ENCODE results near the gene ACSF2. TPM values are rescaled to one million over a fixed set of nuclear protein-coding genes. Genes with fewer than 3 reads are reported as not detected.
A peak's percentile ranks its signal among the peaks of the same experiment; 100 is the strongest.

ACSF2 gene
- polyA plus RNA-seq, 1 of the 3 experiments (the other 2 are of a cell fraction): 46.6 TPM

DNA sequence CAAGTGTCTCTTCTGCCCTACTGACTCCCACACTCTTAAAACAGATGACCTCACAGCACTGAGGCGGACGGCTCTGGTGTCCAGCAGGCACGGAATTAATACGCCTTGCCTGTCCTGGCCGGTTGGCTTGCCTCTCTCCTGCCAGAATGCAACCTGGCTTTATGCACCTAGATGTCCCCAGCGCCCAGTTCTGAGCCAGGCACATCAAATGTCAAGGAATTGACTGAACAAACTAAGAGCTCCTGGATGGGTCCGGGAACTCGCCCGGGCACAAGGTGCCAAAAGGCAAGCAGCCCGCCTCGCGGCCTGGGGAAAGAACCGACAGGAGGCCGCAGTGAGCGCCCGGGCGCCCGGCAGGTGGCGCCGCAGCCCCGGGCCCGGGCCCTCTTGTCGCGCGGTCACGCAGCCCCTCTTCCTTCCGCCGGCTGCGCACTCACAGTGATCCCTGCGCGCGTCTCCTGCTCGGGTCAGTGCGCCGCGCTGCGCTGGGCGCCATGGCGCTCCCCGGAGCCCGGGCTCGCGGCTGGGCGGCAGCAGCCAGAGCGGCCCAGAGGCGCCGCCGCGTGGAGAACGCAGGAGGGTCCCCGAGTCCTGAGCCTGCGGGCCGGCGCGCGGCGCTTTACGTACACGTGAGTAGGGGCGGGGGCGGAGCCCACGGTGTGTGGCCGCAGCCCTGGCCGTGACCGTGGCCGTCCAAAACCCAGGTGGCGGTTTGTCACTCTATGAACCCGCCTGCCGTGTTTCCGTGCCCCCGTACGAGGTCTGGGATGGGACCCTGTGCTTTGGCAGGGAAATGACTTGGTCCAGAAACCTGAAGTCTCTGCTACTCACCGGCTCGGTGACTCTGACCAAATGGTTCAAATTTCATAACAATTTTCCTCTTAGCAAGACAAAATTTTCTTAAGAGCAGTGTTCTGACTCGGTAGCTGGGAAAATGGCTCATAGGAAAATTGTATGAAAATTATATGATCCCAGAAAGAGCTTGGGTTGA lies 52.7 kb downstream of the ACSF2 start, which contains the start of gene RSAD1 (continued):
- TF ChIP-seq RXRA (IDR thresholded peaks at IDR 0.05; ENCODE audit: borderline replicate concordance, low read depth) (no peak), CHD2 (IDR thresholded peaks at IDR 0.05; ENCODE audit: low read length, partially characterized antibody) (peak; percentile 87), RFX5 (IDR thresholded peaks at IDR 0.05; ENCODE audit: low read length) (no peak; the same call in none of the 2 replicates), MAX (IDR thresholded peaks at IDR 0.05; ENCODE audit: low read depth) (peak; percentile 71), GABPA (IDR thresholded peaks at IDR 0.05; ENCODE audit: low read depth) (peak; percentile 72), TAF1 (IDR thresholded peaks at IDR 0.05; ENCODE audit: borderline replicate concordance, low read depth, low read length) (peak; percentile 84; the same call in 1 of the 2 replicates), SIN3A (IDR thresholded peaks at IDR 0.05; ENCODE audit: borderline replicate concordance, low read depth, low read length) (peak; percentile 88; the same call in 1 of the 2 replicates), RCOR1 (IDR thresholded peaks at IDR 0.05; ENCODE audit: low read length) (peak; percentile 58), NRF1 (IDR thresholded peaks at IDR 0.05; ENCODE audit: low read depth, low read length) (peak; percentile 67), FOXJ3 (CRISPR knock-in tag; IDR thresholded peaks at IDR 0.05) (no peak), ELF1 (IDR thresholded peaks at IDR 0.05) (peak; percentile 57; the same call in 1 of the 2 replicates), YY1 (IDR thresholded peaks at IDR 0.05; ENCODE audit: low read depth) (peak; percentile 82; the same call in 1 of the 2 replicates), FOXM1 (IDR thresholded peaks at IDR 0.05; ENCODE audit: low read depth) (peak; percentile 45; the same call in 1 of the 2 replicates)
- TF ChIP-seq, protein P1, sequence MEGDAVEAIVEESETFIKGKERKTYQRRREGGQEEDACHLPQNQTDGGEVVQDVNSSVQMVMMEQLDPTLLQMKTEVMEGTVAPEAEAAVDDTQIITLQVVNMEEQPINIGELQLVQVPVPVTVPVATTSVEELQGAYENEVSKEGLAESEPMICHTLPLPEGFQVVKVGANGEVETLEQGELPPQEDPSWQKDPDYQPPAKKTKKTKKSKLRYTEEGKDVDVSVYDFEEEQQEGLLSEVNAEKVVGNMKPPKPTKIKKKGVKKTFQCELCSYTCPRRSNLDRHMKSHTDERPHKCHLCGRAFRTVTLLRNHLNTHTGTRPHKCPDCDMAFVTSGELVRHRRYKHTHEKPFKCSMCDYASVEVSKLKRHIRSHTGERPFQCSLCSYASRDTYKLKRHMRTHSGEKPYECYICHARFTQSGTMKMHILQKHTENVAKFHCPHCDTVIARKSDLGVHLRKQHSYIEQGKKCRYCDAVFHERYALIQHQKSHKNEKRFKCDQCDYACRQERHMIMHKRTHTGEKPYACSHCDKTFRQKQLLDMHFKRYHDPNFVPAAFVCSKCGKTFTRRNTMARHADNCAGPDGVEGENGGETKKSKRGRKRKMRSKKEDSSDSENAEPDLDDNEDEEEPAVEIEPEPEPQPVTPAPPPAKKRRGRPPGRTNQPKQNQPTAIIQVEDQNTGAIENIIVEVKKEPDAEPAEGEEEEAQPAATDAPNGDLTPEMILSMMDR (IDR thresholded peaks at IDR 0.05): peak; percentile 94
- TF ChIP-seq, protein P2, sequence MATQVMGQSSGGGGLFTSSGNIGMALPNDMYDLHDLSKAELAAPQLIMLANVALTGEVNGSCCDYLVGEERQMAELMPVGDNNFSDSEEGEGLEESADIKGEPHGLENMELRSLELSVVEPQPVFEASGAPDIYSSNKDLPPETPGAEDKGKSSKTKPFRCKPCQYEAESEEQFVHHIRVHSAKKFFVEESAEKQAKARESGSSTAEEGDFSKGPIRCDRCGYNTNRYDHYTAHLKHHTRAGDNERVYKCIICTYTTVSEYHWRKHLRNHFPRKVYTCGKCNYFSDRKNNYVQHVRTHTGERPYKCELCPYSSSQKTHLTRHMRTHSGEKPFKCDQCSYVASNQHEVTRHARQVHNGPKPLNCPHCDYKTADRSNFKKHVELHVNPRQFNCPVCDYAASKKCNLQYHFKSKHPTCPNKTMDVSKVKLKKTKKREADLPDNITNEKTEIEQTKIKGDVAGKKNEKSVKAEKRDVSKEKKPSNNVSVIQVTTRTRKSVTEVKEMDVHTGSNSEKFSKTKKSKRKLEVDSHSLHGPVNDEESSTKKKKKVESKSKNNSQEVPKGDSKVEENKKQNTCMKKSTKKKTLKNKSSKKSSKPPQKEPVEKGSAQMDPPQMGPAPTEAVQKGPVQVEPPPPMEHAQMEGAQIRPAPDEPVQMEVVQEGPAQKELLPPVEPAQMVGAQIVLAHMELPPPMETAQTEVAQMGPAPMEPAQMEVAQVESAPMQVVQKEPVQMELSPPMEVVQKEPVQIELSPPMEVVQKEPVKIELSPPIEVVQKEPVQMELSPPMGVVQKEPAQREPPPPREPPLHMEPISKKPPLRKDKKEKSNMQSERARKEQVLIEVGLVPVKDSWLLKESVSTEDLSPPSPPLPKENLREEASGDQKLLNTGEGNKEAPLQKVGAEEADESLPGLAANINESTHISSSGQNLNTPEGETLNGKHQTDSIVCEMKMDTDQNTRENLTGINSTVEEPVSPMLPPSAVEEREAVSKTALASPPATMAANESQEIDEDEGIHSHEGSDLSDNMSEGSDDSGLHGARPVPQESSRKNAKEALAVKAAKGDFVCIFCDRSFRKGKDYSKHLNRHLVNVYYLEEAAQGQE (IDR thresholded peaks at IDR 0.05; ENCODE audit: low read depth, low read length): peak; percentile 69; the same call in 1 of the 2 replicates

All from SK-N-SH (cell line).